Esophagus muscularis mucosa (tissue), 3 donors: ENCODE data around the gene PTEN.

ENCODE experiments used
- POLR2A ChIP-seq: fragments of 450-650 bp; IDR thresholded peaks from one replicate; pipeline ENCODE4 v1.6.1; 2017; ENCODE audit warnings: antibody characterized with exemption, moderate library complexity, mild to moderate bottlenecking, low read depth
- TF ChIP-seq, protein P1 (sequence below), 3 experiments: fragments of 200-600 bp in 2 of 3; fragments of 450-650 bp in 1 of 3; sonication (generic) in 2 of 3; IDR thresholded peaks; one replicate each; pipeline ENCODE4 v1.5.1; 2017 to 2019; ENCODE audit warnings: antibody characterized with exemption in 3 of 3, mild to moderate bottlenecking in 2 of 3, moderate library complexity in 1 of 3

DNA sequence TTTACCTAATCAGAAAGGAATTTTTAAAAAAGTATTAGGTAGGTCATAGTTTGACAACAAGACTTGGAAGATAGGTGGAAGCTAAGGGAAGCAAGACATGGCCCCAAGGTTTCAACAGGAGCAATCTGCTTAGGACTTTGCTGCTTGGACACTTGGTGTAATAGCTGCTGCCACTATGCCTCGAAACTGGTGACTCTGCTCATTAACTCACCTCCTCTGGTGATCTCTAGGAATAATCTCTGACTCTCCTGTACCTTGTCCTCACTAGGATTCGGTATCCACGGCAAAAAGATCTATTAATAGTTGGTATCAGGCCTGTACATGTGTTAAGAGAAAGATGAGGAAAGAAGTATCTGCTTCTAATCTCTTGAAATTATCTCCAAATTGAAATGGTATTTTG lies 53.1 kb downstream of the PTEN start:
- TF ChIP-seq, protein P1, sequence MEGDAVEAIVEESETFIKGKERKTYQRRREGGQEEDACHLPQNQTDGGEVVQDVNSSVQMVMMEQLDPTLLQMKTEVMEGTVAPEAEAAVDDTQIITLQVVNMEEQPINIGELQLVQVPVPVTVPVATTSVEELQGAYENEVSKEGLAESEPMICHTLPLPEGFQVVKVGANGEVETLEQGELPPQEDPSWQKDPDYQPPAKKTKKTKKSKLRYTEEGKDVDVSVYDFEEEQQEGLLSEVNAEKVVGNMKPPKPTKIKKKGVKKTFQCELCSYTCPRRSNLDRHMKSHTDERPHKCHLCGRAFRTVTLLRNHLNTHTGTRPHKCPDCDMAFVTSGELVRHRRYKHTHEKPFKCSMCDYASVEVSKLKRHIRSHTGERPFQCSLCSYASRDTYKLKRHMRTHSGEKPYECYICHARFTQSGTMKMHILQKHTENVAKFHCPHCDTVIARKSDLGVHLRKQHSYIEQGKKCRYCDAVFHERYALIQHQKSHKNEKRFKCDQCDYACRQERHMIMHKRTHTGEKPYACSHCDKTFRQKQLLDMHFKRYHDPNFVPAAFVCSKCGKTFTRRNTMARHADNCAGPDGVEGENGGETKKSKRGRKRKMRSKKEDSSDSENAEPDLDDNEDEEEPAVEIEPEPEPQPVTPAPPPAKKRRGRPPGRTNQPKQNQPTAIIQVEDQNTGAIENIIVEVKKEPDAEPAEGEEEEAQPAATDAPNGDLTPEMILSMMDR (IDR thresholded peaks at IDR 0.05), result no peak
- no peak for TF ChIP-seq POLR2A
